GM21717 (cell line): ENCODE data around the gene LRCH1.

Experiments
- ATAC-seq: cut with Tn5 transposase; IDR thresholded peaks from one replicate; pipeline ENCODE4 v1.9.1; 2021; ENCODE audit warnings: mild to moderate bottlenecking, moderate library complexity; ENCODE audit not compliant: unreplicated experiment

Gene LRCH1

DNA sequence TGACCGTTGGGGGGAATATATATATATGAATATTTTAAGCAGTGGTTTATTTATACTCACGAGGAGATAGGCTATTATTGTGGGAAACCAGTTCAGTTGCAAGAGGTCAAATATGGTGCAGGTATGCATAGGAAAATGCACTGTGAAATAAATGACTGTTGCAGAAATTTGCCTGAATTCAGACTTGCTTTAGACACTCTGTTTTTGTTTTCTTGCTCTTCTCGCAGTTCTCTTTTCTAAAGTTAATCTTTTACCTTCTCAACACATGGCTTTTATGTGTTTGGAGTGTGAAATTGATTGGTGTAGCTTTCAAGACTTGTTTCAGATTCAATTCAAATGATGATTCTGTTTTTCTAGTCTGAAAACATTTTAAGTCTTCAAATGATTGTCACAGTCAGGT lies 109.7 kb downstream of the LRCH1 start:
- ATAC-seq = no peak

DNA sequence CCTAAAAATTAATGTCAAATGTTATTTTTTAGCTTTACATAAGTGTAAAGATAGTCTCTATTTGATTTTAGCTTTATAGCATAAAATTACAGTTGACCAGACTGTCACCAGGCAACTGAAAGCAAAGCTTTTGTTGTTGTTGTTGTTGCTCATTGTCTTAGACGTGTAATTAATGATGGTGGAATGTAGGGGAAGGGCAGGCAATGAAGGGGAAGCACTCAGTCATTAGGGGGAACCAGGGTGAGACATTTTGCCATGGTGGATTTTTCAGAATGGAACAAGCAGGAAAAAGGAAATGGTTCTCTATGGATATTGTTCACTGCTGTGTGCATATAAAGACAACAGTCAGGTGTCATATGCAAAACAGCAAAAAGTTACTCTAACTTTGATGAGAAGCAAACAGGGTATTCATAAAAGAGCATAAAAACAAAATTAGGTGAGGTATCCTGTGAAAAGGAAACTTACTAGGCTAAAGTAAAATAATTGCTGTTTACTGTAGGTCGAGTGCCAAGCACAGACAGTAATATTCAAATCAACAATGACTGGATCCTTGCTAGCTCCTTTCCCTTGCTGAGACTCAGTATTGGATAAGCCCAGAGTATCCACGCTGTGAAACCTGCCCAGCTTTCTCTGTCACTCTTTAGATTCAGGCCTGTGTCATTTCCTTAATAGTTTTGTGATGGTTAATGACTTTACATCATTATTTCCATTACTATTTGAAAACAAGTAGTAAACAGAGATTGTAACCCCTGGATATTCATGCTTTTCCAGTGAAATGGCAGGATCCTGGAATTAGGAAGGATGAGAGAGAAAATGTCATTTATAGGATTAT lies 110.5 kb downstream of the LRCH1 start:
- ATAC-seq = no peak

DNA sequence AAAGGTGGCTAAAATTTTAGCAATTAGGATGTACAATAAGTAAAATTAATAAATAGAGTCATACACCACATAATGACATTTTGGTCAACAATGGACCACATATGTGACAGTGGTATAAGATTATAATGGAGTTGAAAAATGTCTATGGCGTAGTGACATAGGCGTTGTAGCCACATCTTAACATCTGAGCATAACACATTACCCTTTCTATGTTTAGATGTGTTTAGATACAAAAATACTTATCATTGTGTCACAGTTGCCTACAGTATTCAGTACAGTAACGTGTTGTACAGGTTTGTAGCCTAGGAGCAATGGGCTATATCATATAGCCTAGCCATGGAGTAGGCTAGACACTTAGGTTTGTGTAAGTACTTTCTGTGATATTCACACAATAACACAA lies 111.2 kb downstream of the LRCH1 start:
- no peak for ATAC-seq

DNA sequence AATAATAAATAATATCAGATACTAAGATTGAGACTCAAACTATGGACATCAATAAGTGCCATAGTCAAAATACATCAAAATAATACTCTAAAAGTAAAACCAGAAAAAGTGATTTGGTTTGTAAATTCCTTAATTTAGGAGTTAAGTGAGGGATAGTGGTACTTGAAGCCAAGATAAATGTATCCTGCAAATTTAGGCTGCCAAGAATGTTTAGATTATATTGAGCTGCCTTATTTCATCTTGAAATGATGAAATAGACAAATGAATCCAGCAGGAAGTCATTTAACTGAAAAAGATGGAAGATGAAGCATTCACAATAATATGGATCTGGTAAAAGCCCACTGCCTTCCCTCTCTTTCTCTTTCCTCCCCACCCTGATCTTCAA lies 112.3 kb downstream of the LRCH1 start:
- ATAC-seq = no peak

DNA sequence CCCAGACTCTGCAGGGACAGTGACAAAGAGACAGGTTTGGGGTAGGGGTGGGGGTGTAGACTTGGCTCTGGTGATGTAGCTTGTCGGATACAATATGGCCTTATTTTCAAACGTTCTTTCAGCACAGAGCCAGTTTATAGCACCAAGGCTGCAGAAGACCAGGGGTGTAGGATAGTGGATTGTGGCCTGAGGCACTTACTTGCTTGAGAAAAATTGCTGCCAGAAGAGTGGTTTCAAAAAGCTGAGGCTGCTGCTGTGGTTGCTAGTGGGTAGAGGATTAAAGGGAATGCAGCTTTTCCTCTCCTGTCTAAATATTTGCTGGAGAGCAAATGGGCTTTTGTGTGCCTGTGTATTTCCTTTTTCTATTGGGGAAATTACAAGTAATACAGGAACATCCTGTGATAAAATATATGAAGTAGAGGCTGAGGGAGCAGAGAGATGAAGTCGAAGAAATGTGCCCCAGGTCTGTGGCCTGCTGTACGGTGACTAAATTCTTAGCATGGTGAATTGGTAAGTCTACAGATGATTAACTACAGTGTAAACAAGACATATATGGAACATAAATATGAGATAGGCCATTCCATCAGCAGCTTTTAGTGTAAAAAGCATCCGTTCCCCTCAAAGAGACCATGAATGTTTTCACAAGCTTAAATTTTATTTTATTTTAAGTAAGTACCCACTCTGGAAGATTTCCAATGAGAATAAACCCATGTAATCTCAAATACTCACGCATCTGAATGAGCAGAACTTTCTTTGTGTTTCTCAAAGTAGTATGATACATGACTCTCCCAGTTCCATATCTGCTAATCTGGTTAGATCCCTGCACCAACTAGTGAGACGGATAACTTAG lies 112.9 kb downstream of the LRCH1 start:
- ATAC-seq = no peak

DNA sequence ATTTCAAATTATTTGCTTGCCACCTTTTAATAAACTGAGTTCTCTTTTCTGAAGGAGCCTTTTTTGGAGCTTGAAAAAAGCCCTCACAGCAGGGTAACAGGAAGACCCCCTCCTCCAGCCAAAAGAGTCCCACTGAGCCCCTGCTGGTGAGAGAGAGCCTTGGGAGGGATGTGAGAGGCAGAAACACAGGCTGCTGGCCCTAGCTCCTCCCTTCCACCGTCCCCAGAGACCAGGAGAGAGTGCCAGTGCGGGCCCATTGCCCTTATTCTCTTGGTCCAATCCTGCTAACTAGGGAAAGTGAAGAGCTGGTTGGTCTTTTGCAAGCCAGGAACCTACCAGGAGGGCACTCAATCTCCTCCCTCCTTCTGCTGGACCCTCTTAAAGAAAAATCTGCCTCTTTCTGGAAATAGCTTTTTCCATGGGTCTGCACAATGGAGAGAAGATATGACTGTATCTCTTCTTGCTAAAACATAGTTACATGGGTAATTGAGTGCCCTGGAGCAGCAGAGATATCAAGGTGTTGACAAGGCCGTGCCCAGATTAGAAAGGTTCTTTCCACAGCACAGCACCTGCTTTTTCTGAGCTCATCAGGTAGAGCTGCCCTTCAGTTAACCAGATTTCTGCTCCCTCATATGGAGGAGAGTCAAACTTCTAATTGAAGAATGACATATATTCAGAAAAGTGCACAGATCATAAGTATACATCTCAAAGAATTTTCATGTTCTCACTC lies 113.9 kb downstream of the LRCH1 start:
- ATAC-seq = no peak

DNA sequence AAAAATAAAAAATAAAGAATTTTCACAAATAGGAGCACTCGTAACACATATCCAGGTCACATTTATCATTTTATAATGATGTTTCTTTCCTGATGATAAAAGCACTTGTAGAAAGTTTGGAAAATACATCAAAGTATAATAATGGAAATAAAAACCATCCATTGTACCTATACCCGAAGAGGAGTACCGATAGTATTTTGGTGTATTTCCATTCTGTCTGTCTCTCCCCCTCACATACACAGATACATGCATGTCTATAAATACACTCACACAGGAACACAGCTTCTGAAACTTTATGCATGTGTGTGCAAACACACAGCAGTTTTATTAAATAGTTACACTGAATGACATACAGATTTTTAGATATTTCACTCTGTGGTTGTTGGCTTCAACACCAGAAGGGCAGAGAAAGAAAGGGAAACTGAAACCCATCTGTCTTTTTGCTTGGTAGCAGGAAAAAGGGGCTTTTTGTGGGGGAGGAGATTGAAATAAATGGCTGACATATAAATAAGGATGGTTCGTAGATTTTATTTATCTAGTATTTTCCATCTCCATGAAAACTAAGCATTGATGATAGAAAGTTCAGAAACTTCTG lies 114.8 kb downstream of the LRCH1 start:
- peak; percentile 52 for ATAC-seq

DNA sequence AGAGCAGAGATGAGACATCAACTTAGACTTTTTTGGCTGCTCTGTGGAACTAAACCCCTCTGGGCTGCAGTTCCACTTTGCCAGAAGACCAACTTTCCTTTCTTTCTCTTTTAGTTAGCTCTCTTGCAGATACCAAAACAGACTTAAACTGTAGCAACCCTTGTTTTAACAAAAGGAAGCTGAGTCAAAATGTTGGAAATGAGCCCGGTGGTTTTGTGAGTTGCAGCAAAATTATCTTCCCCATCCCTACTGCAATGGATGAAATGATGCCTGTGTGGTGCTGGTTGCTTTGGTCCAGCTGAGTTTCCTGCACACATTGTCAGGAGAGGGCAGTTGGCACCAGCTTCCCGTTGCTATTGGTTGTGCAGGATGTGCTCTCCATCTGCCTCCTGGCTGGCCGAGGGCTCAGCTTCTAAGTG lies 115.3 kb downstream of the LRCH1 start:
- no peak for ATAC-seq

DNA sequence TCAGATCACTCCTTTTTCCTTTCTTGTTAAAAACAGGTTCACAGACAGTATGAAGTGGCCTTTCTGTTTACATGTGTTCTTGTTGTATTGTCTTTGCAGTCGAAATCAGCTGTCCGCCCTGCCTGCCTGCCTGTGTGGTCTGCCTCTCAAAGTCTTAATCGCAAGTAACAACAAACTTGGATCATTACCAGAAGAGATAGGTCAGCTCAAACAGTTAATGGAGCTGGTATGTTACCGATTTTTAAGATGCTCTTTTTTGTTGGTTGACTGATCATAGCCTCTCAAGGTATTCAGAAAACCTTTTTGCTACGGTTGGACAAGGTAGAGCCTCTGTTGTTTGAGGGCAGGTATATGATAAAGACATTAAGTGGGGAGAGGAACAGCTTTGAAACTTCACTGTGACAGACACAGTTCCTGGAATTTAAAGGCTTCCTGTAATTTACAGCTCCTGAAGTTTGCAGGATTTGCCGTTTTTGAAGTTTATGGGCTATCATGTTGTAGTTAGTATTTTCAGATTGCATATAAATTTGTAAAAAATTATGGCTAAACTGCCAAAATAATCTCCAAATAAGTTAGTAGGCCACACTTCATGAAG lies 116.1 kb downstream of the LRCH1 start:
- ATAC-seq = no peak

DNA sequence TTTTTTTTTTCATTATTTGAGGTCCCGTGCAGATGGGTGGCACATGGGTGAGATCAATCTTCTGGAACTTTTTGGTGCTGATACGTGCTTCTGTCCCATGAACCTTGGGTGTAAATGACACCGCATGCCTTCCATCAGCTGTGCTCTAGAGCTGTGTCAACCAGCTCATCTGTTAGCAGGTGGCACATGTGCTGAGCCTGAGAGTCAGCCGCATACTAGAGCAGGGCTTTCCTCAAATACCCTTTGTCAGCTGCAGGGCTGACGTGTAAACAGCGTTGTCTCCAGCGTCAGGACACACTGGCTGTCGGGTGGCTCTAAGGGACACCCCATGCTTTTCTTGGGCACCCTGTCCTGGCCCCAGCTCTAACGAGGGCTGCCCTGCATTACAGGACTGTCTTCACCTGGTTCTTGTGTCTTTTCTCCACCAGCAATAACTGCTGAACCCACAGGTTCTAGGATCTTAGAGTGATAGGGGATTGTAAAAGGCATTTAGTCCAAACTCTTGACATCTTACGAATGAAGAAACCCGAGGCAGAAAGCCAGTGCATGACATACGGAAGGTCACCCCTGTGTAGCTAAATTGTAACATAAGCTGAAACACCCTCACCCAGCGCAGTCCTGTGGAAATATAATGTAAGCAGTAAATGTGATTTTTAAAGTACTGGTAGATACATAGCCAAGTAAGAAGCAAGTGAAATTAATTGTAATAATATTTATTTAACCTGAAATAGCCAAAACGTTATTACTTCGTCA lies 119.5 kb downstream of the LRCH1 start:
- ATAC-seq = no peak

DNA sequence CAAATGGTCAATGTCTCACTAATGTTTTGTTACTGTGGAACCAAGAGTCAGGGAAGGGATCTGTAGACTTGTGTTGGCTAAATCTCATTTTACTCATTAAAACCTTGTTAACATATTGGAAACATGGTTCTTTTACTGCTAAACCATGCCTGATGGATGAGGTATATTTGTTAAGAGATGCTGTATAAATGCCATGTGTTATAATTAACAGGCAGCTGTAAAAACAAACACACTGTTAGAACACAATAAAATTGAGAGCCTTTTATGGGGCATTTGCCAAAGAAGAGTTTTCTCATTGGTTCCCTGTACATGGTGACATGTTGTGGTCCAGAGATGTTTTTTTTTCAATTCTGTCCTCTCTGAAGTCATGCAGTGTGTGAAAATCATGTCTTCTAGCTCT lies 122.0 kb downstream of the LRCH1 start:
- no peak for ATAC-seq

DNA sequence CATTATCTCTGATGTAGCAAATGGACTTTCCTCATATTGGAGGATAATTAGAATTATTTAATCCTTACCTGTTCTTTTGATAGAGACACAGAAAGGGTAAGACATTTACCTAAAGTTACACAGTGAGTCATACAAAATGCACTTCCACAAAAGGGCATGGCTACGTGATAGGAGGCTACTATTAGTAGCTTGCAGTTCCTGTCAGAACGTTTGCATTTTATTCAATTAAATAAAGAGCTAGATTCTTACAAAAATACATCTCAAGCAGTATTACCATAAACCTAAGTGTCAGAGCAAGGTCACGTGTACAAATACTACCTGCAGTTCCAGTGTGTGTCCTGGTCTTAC lies 123.4 kb downstream of the LRCH1 start:
- ATAC-seq = no peak

DNA sequence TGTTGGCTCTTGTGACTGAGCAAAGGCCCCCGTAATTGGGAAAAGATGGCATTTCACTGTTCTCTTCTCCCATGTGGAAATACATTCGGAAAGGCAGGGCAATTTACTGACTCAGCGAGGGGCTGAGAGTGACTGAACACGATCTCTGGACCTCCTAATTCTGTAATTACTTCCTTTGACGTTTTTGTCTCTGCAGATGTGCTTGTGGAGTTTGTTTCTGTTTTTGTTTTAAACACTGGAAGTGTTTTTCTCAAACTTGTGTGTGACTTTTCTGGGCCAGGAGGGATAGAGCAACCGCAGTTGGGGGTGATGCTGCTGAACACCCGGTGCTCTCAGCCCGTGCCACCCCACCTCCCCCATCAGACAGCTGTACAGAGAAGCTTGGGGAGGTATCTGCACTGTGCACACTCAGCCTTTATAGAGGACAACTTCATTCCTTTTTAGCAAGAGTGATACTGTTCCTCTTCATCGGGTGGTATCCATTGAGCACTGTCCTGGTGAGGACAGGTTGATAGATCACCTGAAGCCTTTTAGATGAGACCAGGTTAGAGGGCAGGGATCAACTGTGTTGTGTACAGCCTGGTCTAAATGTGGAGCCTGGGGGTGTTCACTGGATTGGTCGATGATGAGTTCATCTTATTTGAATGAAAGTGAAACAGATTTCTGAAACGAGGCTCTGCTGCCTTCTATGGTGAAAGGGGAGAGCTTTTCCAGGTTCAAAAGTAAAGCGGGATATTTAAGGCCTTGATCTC lies 126.6 kb downstream of the LRCH1 start:
- ATAC-seq = peak; percentile 86

DNA sequence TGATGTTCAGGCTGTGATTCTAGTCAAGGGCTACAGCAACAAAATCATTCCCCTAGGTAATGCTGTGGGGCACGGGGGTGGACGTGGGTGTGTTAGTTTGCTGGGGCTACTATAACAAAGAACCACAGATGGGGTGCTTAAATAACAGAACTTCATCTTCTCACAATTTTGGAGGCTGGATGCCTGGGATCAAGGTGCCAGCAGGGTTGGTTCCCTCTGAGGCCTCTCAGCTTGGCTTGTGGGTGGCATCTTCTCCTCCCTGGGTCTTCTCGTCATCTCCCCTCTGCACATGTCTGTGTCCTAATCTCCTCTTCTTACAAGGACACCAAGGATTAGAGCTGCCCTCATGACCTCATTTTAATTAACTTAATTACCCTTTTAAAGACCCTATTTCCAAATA lies 129.0 kb downstream of the LRCH1 start:
- no peak for ATAC-seq

DNA sequence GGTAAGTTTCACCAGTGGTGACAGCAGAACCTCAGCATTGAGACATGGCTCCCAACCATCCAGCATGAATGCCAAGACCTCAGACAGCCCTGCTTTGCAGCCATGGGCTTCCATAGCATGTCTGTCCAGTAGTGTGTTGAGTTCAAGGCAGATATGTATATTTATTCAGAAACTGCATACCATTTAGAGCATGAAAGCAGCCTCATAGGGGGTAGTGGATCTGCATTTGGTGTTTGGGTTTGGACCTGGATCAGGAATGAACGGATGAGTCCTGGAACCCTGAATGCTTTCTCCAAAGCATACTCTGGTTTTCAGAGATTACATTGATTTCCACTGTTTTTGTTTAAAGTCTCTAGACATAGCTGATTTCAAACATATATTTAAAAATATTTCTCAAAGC lies 129.7 kb downstream of the LRCH1 start:
- no peak for ATAC-seq

DNA sequence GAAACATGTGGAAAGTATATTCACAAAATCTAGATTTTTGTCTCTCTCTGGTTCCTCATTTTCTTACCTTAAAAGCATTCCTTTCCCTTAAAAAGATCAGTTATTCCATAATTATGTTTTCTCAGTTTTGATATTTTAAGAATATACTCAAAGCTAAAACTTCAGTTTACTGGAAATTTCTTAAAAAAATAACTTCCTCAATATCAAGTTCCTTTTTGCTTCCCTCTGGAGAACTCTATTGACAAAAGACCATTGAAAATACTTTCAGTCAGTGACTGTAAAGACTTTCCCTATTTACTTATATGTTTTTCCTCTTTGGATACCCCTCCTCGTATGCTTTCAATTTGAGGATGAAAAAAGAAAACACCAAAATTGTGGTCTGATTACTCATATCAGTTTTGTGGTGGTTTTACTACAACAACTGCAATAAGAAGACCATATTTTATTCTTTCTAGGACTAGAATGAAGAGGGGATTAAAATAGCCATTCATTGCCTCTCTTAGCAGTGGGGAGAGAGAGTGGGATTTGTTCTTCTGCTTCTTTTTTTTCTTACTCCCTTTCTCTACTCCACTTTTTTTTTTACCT lies 130.8 kb downstream of the LRCH1 start:
- ATAC-seq = no peak

DNA sequence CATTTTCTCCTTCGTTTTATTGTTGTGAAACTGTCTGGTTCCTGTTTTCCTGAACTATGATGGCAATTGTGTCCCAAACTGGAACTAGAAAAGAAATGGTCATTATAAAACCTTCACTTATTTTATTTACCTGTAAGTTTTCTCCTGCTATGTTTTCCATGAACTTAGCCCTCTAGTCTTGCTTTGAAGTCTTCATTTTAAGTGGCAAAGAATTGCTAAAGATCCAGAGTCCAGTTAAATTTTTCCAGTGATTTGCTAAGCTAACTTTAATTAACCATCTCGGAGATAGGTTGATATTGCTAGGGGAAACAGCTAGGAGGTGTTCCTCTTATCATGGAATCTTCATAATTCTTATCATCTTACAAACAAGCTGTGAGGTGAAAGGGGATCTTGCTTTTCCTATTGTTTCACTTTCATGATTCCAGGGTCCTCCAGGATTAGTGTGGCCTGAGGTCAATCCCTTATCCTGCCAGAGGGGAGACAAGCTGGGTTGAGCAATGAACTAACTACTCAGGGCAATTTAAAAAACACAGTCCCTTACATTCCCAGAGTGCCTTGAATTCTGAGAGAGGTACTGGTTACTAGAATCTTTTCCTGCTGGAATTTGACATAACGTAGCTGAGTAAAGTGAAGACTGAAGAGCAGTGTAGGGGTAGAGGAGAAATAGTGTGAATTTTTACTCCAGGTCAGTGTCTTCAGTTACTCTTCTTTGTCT lies 131.5 kb downstream of the LRCH1 start:
- ATAC-seq = no peak

DNA sequence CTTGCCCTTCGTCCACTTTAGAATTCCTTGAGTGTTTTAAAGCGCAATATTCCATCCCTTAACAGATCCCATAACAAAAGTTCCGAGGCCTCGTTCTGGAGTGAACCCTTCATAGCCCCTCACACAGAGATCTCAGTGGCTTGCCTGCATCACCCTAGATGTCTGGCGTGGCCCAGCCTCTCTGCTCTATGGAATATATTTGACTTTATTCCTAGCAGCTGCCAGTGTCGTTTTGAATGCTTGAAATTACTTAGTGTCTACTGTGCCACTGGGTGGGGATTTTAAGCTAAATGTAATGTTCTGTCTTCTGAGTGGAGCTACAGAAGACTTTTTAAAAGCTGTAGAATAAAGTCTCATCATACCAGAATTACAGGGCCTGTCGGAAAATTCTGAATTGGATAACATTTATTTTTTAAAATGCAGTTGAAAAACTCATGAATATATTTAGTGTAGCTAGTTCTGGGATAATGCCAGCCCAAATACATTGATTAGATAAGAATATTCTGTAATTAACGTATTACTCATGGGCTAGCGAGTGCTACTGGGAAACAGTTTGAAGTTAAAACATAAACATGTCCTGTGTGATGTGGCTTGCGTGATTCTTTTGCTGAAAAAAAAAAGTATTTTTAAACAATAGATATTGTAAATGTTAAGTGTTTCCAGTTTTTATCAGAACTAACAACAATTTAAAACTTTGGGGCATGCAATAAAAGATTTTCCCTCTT lies 132.2 kb downstream of the LRCH1 start:
- ATAC-seq = no peak
